HFFc6 (cell line): Measurements from ENCODE around the gene STMP1. TPM values are rescaled to one million over a fixed set of nuclear protein-coding genes. Genes with fewer than 3 reads are reported as not detected.

ENCODE experiments used
- DNase-seq: peaks from one replicate; pipeline ENCODE4 v3.0.0-alpha.2; 2018
- H3K27ac Mint-ChIP-seq: 2 replicates; pipeline ENCODE4 v1.8.0; 2020; ENCODE audit warnings: mild to moderate bottlenecking, mixed read lengths
- H3K27me3 Mint-ChIP-seq: 2 replicates; pipeline ENCODE4 v1.8.0; 2021; ENCODE audit warnings: mild to moderate bottlenecking, moderate library complexity, mixed read lengths; ENCODE audit not compliant: insufficient read depth
- H3K36me3 Mint-ChIP-seq: 2 replicates; pipeline ENCODE4 v1.8.0; 2021; ENCODE audit warnings: low read depth, mixed read lengths
- H3K4me1 Mint-ChIP-seq: 2 replicates; pipeline ENCODE4 v1.8.0; 2020; ENCODE audit warnings: low read depth, mixed read lengths
- H3K4me3 Mint-ChIP-seq: 2 replicates; pipeline ENCODE4 v1.8.0; 2020; ENCODE audit warnings: mild to moderate bottlenecking, moderate library complexity, mixed read lengths
- H3K9me3 Mint-ChIP-seq: 2 replicates; pipeline ENCODE4 v1.8.0; 2020; ENCODE audit warnings: mild to moderate bottlenecking, mixed read lengths
- CTCF ChIP-seq: fragments of 200-600 bp; sonication (generic); IDR thresholded peaks from 2 replicates; pipeline ENCODE4 v1.5.0; 2021; ENCODE audit warnings: antibody characterized with exemption, mild to moderate bottlenecking
- total RNA-seq, 6 experiments: library from RNA; stranded (reverse); fragmentation: NEBNext Ultra II Directional; extraction: Animal tissue kit (Norgen Biotek cat#: 25700); gene quantifications; 2 replicates in 1 of 6; 3 replicates in 5 of 6; pipeline ENCODE4 v1.2.3, GENCODE V29; 2021

Gene STMP1
- total RNA-seq, 6 experiments from 2014 or later: 40.0 to 58.1 (median 51.7) TPM

- Mint-ChIP-seq H3K36me3 (peaks cover 4% of the 10 kb centered on the region), H3K27ac (no peak overlapping the region), H3K4me1 (peaks cover 8% of the 10 kb centered on the region), H3K27me3 (peaks cover 3% of the 10 kb centered on the region), H3K4me3 (no peak overlapping the region), H3K9me3 (no peaks in the 10 kb centered on the region)
- no peak for DNase-seq
- TF ChIP-seq CTCF: no peak
These were observed 3.8 kb upstream of the STMP1 start for GRCh38 chr7:135658564-135658963.

- Mint-ChIP-seq H3K27ac (no peak overlapping the region), H3K4me3 (no peak overlapping the region)
- DNase-seq: no peak
These were observed 3.0 kb upstream of the STMP1 start for GRCh38 chr7:135659159-135659846.

GRCh38 chr7:135661311-135662122 lies 797 bp upstream of the STMP1 start:
- Mint-ChIP-seq H3K27me3 (peaks cover 3% of the 10 kb centered on the region), H3K4me1 (peaks cover 34% of the 10 kb centered on the region), H3K36me3 (peaks cover 24% of the 10 kb centered on the region), H3K9me3 (peaks cover 4% of the 10 kb centered on the region; the same call in 1 of the 2 replicates), H3K4me3 (peak overlapping the region; percentile 98), H3K27ac (peak overlapping the region; percentile 99)
- DNase-seq: no peak
- TF ChIP-seq CTCF: no peak

More at GRCh38 chr7:135659159-135659846, 3.0 kb upstream of the STMP1 start:
- Mint-ChIP-seq H3K9me3 (peaks cover 4% of the 10 kb centered on the region; the same call in 1 of the 2 replicates), H3K4me1 (peaks cover 14% of the 10 kb centered on the region), H3K27me3 (peaks cover 3% of the 10 kb centered on the region), H3K36me3 (peaks cover 11% of the 10 kb centered on the region)
- no peak for TF ChIP-seq CTCF

GRCh38 chr7:135662123-135662372 lies 266 bp upstream of the STMP1 start:
- H3K27ac Mint-ChIP-seq: peak overlapping the region; percentile 99
- H3K27me3 Mint-ChIP-seq: peaks cover 3% of the 10 kb centered on the region
- TF ChIP-seq CTCF: no peak
- peaks cover 4% of the 10 kb centered on the region; the same call in 1 of the 2 replicates for H3K9me3 Mint-ChIP-seq
- peaks cover 29% of the 10 kb centered on the region for H3K36me3 Mint-ChIP-seq
- no peak for DNase-seq
- peak overlapping the region; percentile 98 for H3K4me3 Mint-ChIP-seq
- peaks cover 38% of the 10 kb centered on the region for H3K4me1 Mint-ChIP-seq

GRCh38 chr7:135664046-135664589 lies 1.8 kb downstream of the STMP1 start:
- Mint-ChIP-seq H3K4me3 (peak overlapping the region; percentile 98), H3K27ac (peak overlapping the region; percentile 99), H3K27me3 (peaks cover 3% of the 10 kb centered on the region), H3K36me3 (peaks cover 44% of the 10 kb centered on the region), H3K4me1 (peaks cover 46% of the 10 kb centered on the region), H3K9me3 (peaks cover 4% of the 10 kb centered on the region; the same call in 1 of the 2 replicates)
- no peak for TF ChIP-seq CTCF
- DNase-seq: no peak
